Lower leg skin (tissue), 3 donors: ENCODE results near the gene WWOX.

Source experiments
- CTCF ChIP-seq, 3 donors: fragments of 450-650 bp; IDR thresholded peaks; one replicate each; pipeline ENCODE4 v1.5.1; 2016; ENCODE audit warnings: antibody characterized with exemption in 3 of 3, mild to moderate bottlenecking in 3 of 3, moderate library complexity in 2 of 3
- POLR2A ChIP-seq, 2 donors: fragments of 450-650 bp; IDR thresholded peaks; one replicate each; pipeline ENCODE4 v1.6.1; 2016 to 2017; ENCODE audit warnings: antibody characterized with exemption in 2 of 2, mild to moderate bottlenecking in 1 of 2, moderate library complexity in 1 of 2

GRCh38 chr16:78641433-78641832 is 542.0 kb downstream of the WWOX start:
- TF ChIP-seq CTCF (IDR thresholded peaks at IDR 0.05) (no peak), POLR2A (IDR thresholded peaks at IDR 0.05) (no peak)
